GM19438 (cell line): ENCODE data around the gene SLC37A1.

Experiments used
- ATAC-seq: cut with Tn5 transposase; IDR thresholded peaks from one replicate; pipeline ENCODE4 v1.9.1; 2021; ENCODE audit warnings: low read depth; ENCODE audit not compliant: unreplicated experiment

SLC37A1 gene

DNA sequence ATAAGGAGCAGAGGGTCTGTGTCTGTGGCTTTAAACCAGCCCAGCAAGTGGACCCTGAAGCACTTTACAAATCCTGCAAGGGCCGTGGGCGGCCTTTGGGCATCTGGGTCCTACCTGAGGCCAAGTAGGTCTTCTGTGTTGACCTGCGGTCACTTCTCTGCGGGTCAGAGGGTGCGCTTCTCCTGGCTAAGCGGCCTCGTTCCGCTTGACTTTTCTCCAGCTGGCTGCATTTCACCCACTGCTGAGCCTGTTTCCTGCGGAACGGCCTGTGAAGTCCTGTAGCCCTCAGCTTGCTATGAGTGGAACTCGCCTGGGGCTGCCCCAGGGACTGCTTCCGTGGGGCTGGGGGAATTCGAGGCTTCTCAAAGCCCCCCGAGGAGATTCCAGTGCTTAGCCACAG, 43.3 kb downstream of the SLC37A1 start:
- no peak for ATAC-seq

DNA sequence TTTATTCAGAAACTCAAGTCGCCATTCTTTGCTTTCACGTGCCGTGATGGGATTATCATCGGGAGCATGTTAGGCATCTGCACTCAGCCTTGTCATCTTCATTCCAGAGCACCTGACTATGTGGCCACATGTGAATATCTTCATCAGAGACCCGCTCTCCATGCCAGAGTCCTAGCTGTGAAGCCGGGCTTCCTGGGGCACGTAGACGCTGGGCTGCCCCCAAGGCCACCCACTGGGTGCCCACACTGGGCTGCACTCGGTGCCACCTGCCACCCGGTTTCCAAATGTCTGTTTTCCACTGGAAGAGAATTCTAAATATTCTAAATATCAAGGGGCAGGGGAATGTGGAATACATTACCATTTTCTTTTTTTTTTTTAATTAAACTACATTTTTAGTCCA, 43.8 kb downstream of the SLC37A1 start:
- ATAC-seq, result no peak

DNA sequence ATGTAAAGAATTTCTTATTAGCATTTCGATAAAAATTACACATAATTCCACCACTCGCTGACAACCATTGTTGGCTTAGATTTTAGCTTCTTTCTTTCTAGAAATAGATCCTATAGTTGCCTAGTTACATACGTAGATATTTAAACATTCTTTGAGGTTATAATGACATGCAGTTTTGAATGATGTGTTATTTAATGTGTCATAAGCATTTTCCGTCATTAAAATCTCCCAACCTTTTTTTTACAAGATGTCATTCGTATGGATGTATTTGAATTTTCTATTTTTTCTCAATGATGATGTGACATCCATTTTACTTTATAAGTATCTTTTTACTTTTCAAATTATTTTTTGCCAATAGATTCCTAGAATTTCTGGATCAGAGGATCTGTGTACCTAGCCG, 44.7 kb downstream of the SLC37A1 start:
- ATAC-seq, result no peak

DNA sequence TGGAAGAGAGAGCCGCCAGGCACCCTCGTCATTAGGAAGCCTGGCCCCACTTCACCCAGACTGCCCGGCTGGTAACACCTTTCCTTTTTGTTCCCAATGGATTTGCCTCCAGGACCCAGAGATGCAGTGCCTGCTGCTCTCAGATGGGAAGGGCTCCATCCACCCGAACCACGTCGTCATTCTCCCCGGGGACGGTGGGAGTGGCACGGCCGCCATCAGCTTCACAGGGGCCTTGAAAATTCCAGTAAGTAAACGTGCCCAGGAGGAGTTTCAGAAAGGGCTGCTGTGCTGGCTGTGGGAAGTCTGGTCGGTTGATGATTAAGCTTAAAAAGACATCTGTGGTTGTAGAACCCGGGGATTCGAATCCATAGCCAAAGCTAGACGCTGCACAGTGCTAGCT, 45.2 kb downstream of the SLC37A1 start:
- no peak for ATAC-seq

DNA sequence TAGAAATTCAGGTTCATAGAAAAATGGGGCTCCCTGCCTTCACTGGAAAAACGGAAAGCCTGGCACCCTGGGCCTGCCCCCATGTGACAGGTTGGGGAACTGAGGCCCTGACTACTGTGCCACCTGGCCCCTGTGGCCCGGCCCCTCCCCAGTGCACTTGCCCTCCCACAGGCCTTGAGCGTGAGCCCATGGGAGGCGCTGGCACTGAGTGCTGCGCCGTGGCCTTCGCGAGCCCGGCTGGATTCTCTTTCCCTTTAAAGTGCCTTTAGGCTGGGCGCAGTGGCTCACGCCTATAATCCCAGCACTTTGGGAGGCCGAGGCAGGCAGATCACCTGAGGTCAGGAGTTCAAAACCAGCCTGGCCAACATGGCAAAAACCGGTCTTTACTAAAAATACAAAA, 45.7 kb downstream of the SLC37A1 start:
- ATAC-seq, result no peak

DNA sequence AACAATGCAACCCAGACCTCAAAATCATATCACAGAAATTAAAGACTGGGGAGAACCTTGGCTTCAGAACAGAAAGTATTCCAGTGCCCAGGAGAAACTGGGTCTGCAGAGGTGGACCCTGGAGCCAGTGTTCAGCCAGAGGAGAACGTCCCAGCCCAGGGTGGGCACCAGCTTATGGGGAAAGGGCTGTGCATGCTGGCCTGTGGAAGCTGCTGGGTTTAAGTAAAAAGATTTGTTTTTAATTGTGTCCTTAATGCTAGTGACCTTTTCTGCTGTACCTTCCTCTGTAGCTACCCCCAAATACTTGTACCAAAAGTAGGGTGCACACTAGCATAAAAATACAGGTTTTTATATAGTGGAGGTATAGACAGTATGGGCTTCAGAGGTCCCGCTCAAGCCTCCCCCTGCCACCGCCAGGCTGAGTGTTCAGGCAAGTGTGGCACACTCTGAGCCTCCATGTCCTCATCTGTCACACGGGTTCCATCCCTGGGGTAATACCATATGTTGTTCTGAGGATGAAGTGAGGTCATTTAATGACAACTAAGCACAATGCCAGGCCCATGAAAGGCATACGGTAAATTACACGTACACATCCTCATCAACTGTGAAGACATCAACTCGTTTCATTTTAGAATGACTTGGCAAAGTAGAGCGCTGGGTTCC, 47.0 kb downstream of the SLC37A1 start:
- ATAC-seq, result no peak

DNA sequence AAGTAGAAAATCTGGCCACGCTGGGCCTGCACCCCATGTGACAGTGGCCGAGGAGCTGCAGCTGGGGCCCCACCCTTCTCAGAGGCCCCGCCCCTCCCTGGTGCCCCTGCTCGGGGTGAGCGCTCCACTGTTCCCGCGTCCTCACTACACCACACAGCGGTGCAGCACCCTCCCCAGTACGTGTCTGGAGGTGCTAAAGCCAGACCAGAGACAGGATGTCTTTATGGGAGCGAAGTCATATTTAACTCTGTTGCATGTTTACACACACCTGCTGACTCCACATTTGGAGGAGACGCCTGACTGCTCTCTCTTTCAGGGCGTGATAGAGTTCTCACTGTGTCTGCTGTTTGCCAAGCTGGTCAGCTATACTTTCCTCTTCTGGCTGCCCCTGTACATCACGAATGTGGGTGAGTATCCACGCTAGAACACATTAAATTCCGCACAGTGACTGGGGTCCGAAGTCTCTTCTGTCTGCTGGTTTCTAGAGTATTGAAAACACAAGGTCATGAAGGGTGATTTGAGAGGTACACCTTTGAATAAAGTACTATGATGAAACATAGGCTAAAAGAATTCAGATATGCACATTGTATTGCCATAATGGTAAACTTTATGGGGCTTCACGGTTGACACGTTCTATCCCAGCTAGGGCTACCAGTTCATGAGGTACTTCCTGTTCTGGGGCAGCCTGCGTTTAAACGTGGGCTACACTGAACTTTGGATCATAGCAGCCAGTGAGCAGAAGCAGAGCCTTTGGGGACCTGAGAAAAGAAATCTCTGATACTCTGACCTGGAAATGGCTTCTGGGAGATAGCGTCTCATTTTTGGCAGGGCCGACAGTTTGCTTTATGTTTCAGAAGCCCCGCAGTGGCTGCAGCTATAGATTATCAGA, 48.4 kb downstream of the SLC37A1 start:
- peak; percentile 93 for ATAC-seq

DNA sequence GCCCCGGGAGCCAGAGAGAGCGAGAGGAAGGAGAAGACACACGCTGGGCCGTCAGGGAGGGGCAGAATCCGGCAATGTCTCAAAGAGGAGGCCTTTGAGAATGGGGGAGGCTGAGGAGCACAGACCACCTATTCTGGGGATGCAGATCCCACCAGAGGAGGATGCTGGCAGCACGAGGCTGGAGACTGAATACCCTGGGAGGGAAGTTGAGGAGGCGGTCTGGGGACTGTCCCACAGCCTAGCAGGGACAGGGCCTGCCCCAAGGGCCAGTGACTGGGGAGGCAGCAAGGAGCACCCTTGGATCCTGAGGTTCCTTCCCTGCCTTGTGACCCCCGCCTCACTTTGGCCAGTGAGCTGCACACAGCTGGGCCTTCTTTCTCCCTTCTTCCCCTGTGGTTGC, 49.2 kb downstream of the SLC37A1 start:
- ATAC-seq, result no peak

DNA sequence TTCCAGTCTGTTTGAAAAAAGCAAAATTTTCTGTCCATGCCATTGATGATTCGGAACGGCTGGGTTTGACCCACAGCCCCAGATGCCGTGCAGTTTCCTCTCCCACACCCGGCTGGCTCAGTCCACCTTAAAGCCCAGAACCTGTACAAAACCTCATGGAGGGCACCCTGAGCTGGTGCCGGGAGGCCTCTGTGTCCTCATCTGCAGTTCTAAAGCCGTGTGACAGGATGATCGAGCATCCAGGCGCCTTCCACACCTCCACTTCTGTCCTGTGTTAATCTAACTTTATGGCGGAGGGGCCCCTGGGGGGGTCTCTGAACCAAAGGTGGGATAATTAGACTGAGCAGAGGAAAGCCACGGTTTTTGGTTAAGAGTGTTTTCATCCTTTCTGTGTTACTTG, 49.6 kb downstream of the SLC37A1 start:
- ATAC-seq, result no peak

DNA sequence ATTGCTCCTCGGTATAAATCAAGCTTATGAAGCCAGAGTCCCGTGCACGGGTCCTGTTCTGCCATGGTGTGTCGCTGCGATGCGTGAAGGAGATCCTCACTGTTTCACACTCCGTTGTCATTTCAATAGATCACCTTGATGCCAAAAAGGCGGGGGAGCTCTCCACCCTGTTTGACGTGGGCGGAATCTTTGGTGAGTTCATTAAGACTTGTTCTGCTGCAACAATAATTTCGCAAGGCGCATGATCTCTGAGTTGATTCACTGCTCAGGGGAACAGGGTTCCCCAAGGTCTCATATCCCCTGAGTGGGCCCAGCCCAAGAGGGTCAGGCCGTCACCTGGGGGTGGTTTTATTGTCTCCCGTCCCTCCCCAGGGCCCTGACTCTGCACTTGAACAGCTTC, 50.0 kb downstream of the SLC37A1 start:
- no peak for ATAC-seq

DNA sequence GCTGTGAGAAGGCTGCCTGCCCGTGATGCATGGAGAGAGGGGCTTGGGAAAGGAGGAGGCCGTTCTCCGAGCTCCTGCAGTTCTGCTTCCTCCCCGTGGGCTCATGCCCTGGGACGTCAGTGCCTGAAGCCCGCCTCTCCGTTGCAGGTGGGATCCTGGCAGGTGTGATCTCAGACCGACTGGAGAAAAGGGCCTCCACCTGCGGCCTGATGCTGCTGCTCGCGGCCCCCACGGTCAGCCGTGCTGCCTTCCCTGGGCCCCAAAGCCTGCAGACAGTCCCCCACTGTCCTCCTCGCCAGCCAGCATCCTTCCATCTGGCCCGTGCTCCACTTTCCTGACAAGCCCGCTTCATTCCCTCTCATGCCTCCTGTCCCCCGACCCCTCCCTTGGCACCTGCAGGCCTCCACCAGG, 50.9 kb downstream of the SLC37A1 start:
- no peak for ATAC-seq

DNA sequence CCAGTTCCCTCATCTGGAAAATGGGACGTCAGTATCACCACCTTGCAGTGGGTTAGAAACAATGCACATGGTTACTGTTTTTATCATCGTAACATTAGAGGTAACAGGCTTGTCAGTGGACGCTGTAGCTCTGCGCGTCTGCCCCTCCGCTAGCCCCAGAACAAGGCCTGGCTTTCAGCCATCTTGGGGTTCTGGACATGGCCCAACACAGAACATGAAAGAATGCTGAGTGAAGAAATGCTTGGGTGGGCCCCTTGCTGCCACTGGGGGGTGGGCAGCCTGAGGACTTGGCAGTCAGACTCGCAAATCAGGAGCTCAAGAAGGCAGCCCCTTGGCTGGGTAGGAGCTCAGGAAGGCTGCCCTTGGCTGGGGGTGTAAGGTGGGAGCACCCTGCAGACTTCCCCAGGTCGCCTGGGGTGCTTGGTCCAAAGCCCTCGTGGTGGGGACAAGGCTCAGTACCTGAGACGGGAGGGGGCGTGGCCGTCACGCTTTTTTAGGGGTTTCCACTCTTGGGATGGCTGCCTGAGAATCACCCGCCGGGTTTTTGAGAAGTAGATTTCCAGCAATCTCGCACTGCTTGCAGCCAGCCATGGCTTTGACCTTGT, 51.7 kb downstream of the SLC37A1 start:
- no peak for ATAC-seq

DNA sequence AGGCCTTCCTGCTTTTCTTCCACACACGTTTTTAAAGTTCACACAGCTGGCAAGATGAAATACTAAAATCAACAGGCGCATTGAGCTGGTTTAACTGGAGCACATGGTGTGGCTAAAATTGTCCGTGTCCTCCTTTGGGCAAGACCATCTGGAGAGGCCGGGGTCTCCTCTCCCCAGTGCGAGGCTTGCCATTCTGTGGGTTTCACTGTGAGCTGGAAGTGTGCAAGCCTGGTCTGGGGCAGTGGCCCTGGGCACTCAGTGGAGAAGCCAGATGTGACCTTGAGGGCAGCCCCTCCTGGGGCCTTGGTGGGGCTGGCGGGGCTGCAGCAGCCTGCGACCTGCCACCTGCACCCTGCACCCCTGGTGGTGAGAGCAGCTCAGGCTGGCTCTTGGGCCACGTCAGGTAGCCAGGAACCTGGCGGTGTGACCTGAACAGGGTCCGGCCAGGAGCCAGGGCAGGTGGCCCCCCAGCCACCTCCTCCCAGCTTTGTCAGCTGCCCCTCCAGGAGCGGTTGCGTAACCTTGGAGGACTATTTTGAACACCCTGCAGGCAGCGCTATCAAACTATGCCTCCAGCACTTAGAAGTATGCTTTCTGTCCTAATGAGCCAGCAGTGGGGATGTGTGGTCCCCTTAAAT, 52.4 kb downstream of the SLC37A1 start:
- no peak for ATAC-seq

DNA sequence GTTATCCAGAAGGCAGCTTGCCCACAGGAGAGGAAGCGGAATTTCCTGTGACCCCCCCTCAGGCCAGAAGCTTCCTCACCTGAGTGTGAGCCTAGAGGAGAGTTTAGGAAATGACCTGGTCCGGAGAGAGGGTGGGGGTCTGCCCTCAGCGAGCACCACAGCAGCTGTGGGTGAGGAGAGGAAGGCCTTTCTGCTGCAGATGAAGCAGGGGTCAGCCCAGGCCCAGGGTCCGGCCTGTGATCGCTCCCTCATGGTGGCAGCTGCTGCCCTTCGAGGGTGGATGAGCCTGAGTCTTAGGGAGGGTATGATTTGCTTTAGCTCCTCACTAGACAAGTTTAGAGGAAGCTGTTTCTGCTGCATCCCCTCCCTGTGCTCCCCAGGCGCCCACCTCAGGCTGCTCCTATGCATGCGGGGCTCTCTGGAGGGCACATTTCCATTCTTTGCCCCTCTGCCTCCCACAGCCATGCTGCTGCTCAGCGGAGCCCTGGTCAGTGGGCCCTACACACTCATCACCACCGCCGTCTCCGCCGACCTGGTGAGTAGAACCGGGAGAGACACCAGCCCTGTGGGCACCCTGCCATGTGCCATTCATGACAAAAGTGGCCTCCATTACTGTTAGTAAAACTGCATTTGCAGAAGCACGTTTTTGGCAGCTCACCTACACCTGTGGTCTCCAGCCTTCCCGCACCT, 53.0 kb downstream of the SLC37A1 start:
- ATAC-seq, result no peak

DNA sequence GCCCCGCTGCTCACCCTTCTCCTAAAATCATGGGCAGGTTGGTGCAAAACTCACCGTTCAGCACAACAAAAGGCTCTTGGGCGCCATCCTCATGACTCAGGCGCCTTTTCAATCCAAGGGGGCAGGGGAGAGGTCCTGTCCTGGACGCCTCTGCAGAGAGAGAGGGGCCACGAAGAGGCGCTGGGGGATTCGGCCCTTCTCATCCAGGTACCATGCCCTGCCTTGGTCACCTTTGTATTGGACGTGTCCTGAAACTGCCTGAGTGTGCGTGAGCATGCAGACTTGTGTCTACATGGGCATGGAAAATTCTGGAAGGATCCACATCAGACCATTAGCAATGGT, 53.5 kb downstream of the SLC37A1 start:
- ATAC-seq, result no peak

DNA sequence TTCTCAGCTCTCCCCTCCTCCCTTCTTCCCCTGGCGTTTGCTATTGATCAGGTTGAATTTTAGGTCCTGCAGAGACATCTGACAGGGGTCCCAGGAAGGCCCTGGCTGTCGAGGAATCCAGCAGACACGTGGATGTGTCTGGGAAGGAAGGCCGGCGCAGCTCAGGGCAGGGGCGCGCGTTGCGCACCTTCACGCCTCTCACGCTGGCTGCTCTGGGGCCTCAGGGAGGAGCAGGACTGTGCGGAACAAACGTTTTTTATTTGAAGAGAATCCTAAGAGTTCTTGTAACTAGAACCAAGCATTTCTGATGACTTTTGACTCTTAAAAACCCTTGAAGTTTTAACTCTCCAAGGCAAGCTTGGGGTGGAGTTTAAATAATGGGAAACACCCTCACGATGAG, 54.2 kb downstream of the SLC37A1 start:
- no peak for ATAC-seq

DNA sequence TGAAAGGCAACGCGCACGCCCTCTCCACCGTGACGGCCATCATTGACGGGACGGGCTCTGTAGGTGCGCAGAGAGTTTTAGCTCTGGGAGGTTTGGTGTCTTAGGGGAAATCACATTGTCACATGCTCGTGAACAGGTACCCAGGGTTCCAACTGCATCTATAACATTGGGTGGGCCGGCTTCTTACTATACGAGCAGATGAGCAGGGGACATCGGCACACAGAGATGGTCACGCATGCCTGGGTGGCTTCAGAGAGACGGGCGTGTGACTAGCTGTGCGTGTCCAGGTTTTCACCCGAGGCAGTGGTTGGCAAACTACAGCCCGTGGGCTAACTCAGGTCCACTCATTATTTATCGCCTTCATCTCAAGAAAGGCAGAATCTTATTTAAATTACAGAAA, 54.7 kb downstream of the SLC37A1 start:
- ATAC-seq, result no peak

DNA sequence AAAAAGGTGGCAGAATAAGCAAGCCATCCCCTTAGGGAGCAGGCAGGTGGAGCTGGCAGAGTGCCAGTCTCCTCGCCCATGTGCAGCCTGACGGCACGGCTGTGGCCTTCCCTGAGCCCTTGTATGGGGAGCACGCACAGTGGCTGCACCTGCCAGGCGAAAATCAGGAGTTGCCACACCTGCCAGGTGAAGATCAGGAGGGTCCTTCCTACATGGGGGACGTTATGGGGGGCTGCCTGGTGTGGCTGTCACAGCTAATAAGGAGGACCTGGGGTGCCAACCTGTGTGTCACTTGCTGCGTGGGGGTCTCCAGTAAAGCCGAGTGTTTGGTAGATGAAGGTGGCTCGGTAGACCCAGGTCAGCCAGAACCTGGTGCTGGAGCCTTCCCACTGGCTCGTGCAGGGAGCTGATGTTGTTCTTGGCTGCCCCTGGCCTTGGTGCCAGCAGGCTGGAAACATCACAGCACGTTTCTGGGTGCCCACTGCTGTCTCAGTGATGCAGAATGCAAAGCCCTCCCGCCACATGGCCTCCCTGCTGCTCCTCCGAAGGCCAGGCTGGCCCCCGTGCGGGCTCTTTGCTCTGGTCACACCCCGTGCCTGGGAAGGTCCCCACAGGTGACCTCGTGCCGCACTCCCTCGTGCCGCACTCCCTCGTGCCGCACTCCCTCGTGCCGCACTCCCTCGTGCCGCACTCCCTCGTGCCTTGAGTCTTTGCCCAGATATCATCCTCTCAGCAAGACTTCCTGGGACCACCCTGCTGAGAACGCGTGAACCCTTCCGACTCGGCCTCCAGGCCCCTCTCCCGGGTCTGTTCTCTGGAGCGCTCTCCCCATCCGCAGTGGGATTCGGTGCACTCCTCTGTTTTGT, 55.4 kb downstream of the SLC37A1 start:
- ATAC-seq, result no peak

DNA sequence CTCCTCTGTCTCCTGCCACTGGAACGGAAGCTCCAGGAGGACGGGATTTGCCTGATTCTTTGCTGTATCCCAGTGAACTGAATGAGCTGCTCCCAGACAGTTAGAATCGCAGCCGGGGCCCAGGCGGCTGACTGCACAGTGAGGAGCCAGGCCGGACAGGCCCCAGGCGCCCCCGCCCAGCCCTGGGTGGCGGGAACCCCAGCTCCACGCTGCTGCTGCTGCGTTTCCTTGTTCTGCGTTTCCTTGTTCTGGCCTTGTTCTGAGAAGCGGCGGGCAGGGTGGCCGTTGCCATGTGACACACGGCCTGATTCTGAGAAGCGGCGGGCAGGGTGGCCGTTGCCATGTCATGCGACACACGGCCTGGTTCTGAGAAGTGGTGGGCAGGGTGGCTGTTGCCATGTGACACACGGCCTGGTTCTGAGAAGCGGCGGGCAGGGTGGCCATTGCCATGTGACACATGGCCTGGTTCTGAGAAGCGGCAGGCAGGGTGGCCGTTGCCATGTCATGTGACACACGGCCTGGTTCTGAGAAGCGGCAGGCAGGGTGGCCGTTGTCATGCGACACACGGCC, 56.2 kb downstream of the SLC37A1 start:
- no peak for ATAC-seq

DNA sequence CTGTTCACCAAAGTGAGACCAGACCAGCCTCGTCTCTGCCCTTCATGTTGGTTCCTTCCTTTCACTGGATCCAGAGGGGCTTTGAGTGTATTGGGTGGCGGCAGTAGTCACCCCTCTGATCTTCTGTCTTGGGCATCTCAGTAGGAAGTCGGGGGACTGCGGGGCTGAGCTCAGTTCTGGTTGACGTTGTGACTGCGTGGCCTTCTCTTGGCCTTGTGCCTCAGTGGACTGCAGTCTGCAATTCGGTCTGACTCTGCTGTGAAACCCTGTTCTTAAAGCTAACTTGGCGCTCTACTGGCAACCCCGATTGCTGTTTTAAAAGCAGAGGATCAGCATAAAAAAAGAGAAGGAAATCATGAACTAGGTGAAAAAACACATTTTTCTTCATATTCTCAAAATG, 56.7 kb downstream of the SLC37A1 start:
- no peak for ATAC-seq
